ENCODE results near the gene TCEAL6. TPM values are rescaled to one million over a fixed set of nuclear protein-coding genes. Genes with fewer than 3 reads are reported as not detected.
"Not testable (repeated sequence)": the region's sequence is repeated elsewhere in the genome, so short reads cannot be mapped to it uniquely, and the experiment has no call there.

The TCEAL6 gene
- not detected for total RNA-seq

DNA sequence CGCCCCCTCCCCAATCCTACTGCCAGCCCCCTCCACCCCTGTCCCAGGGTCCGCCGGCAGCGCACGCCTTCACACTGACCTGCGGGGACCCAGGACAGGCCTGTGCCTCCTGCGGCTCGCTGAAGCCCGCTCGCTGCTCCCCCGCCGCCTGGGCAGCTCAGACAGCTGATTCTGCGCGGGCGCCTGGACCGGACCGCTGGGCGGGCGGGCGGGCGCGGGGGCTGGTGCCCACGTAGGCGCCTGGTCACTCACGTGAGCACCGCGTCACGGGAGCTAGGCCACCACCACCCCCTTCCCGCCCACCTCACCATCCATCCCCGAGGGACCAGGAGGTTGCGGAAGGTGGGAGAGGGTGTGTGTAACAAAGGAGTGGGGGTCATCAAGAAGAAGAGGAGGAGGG, at the start of gene TCEAL6:
TCEAL6 (minus strand) TSS at position 208 of the 400 bp plus-strand sequence.
- peaks cover 28% of the 10 kb centered on the region for H3K27me3 Mint-ChIP-seq (ENCODE audit: low read depth)
- not testable (repeated sequence) for ATAC-seq; H3K36me3 Mint-ChIP-seq (ENCODE audit: insufficient read depth); H3K4me3 Mint-ChIP-seq; H3K4me1 Mint-ChIP-seq (ENCODE audit: low read depth); H3K9me3 Mint-ChIP-seq; DNase-seq

DNA sequence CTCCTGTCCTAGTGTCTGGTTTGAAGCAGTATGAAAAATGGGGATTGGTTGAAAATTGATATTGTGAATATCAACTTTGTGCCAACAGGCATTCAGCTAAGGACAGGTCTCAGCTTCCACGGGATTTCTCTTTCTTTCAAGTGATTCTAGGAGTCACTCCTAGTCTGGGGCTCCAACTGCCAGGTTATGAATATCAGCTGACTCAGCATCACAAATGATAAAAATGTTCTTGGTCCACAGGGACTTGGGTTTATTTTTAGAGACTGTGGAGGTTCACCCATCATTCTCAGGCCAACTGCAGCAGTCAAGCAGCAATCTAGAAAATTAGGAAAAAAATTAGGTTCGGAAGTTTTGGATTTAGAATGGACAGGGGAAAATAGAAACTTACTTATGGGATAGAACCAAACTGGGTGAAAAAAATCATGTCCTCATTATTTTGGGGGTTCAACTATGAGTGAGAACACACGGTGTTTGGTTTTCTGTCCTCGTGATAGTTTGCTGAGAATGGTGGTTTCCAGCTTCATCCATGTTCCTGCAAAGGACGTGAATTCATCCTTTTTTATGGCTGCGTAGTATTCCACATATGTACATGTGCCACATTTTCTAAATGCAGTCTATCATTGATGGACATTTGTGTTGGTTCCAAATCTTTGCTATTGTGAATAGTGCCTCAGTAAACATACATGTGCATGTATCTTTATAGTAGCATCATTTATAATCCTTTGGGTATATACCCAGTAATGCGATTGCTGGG, 43.9 kb upstream of the TCEAL6 start:
- DNase-seq (no peak), ATAC-seq (no peak)
- H3K4me3 Mint-ChIP-seq = no peak overlapping the region
- no peaks in the 10 kb centered on the region for H3K4me1 Mint-ChIP-seq (ENCODE audit: low read depth)
- H3K27me3 Mint-ChIP-seq (ENCODE audit: low read depth) = no peaks in the 10 kb centered on the region
- H3K36me3 Mint-ChIP-seq (ENCODE audit: insufficient read depth) = no peaks in the 10 kb centered on the region
- peaks cover 6% of the 10 kb centered on the region for H3K9me3 Mint-ChIP-seq

DNA sequence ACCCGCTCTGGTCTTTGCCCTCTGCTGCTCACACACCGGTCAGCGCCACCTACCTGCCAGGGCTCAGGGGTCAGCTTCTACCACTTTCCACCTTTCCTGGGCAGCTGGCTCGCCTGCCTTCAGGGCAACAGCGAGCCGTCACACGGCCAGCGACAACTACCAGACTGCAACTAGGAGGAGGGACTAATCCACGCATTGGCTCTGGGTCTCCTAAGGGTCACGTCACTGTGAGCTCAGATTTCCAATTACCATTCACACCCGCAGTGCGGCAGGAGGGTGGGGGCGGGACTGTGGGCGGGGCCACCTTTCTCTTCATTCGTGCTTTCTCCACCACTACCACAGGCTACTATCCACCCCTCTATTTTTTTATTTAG, 13.5 kb upstream of the TCEAL6 start, which contains the start of gene BEX5:
BEX5 (minus strand) TSS at position 172 of the 374 bp plus-strand sequence. CDS start 1,712 bp downstream, outside the sequence.
- peaks cover 11% of the 10 kb centered on the region for H3K4me1 Mint-ChIP-seq (ENCODE audit: low read depth)
- DNase-seq = peak; percentile 43
- H3K9me3 Mint-ChIP-seq = no peaks in the 10 kb centered on the region
- H3K36me3 Mint-ChIP-seq (ENCODE audit: insufficient read depth) = no peaks in the 10 kb centered on the region
- H3K27me3 Mint-ChIP-seq (ENCODE audit: low read depth) = no peaks in the 10 kb centered on the region
- peak; percentile 93 to 97 for ATAC-seq
- H3K4me3 Mint-ChIP-seq = peak within 1 kb of the TSS; percentile 94

- H3K4me3 Mint-ChIP-seq = peak overlapping the region; percentile 94
- no peak for DNase-seq
Measured at GRCh38 chrX:102154900-102155805, 12.9 kb upstream of the TCEAL6 start.

GRCh38 chrX:102154218-102154860, 12.1 kb upstream of the TCEAL6 start:
- Mint-ChIP-seq H3K4me1 (ENCODE audit: low read depth) (peaks cover 11% of the 10 kb centered on the region), H3K9me3 (no peaks in the 10 kb centered on the region), H3K36me3 (ENCODE audit: insufficient read depth) (no peaks in the 10 kb centered on the region), H3K27me3 (ENCODE audit: low read depth) (no peaks in the 10 kb centered on the region), H3K4me3 (peak overlapping the region; percentile 94)
- ATAC-seq (no peak), DNase-seq (no peak)

More at GRCh38 chrX:102154900-102155805, 12.9 kb upstream of the TCEAL6 start:
- no peaks in the 10 kb centered on the region for H3K27me3 Mint-ChIP-seq (ENCODE audit: low read depth)
- no peaks in the 10 kb centered on the region for H3K36me3 Mint-ChIP-seq (ENCODE audit: insufficient read depth)
- H3K4me1 Mint-ChIP-seq (ENCODE audit: low read depth) = peaks cover 11% of the 10 kb centered on the region
- peak; percentile 42 to 45 for ATAC-seq
- H3K9me3 Mint-ChIP-seq = no peaks in the 10 kb centered on the region

- H3K36me3 Mint-ChIP-seq (ENCODE audit: insufficient read depth); ATAC-seq; H3K4me3 Mint-ChIP-seq; DNase-seq; H3K9me3 Mint-ChIP-seq; H3K4me1 Mint-ChIP-seq (ENCODE audit: low read depth): not testable (repeated sequence)
- H3K27me3 Mint-ChIP-seq (ENCODE audit: low read depth) = peaks cover 34% of the 10 kb centered on the region
Measured at GRCh38 chrX:102141631-102142030, 650 bp downstream of the TCEAL6 start.

DNA sequence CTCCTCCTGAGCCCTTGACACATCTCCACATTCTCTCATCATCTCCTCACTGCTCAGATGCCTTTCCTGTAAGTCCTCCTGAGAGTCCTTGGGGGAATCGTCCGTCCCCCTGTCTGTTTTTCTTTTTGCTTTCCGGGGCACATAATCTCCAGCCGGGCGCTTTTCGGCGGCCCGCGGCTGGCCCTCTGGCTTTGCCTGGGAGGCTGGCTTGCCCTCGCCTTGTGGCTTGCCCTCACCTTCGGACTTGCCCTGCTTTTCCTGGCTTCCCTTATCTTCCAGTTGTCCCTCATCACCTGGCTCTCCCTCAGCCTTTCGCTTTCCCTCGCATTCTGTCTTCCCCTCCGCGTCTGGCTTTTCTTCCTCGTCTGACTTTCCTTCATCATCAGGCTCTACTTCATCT, 1.4 kb downstream of the TCEAL6 start:
- H3K4me1 Mint-ChIP-seq (ENCODE audit: low read depth); H3K9me3 Mint-ChIP-seq; ATAC-seq; H3K4me3 Mint-ChIP-seq; H3K36me3 Mint-ChIP-seq (ENCODE audit: insufficient read depth); DNase-seq: not testable (repeated sequence)
- H3K27me3 Mint-ChIP-seq (ENCODE audit: low read depth) = peaks cover 34% of the 10 kb centered on the region

DNA sequence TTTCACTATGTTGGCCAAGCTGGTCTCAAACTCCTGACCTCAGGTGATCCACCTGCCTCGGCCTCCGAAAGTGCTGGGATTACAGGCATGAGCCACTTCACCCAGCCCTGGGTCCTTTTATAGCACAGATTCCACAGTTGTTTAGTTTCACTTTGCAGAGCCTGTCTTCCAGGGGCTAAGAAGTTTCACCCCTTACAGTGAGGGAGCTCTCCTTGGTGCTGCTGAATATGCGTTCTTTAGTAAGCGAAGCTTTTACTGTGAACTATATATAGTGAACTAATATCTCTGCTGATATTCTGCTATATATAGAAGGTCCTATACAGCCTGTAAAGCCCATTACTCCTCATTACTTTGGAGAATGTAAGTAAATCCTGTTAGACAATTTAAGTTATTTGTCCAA, 4.2 kb downstream of the TCEAL6 start:
- H3K36me3 Mint-ChIP-seq (ENCODE audit: insufficient read depth) = no peaks in the 10 kb centered on the region
- no peaks in the 10 kb centered on the region for H3K9me3 Mint-ChIP-seq
- H3K4me3 Mint-ChIP-seq = no peak overlapping the region
- H3K27me3 Mint-ChIP-seq (ENCODE audit: low read depth) = peaks cover 27% of the 10 kb centered on the region
- peaks cover 2% of the 10 kb centered on the region for H3K4me1 Mint-ChIP-seq (ENCODE audit: low read depth)
- no peak for ATAC-seq
- no peak for DNase-seq

DNA sequence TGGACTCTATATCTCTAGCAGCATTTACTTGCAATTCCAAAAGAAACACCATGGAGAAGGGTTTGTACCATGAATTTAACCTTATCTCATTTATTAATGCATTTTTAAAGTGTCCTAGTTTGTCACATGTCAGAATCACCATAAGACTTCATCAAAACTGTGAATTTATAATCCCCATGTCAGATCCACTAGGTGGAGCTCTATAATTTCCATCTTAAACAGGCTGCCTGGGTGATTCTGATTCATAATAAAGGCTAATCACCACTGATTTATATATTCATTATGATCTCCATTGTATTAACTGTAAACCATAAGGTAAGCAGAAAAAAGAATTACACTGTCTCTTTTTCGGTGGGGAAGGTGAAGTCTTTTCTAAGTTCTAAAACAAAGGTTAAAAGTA, 12.8 kb downstream of the TCEAL6 start:
- Mint-ChIP-seq H3K4me3 (no peak overlapping the region), H3K9me3 (no peaks in the 10 kb centered on the region), H3K36me3 (ENCODE audit: insufficient read depth) (no peaks in the 10 kb centered on the region), H3K27me3 (ENCODE audit: low read depth) (peaks cover 25% of the 10 kb centered on the region), H3K4me1 (ENCODE audit: low read depth) (peaks cover 8% of the 10 kb centered on the region)
- DNase-seq (no peak), ATAC-seq (no peak)

DNA sequence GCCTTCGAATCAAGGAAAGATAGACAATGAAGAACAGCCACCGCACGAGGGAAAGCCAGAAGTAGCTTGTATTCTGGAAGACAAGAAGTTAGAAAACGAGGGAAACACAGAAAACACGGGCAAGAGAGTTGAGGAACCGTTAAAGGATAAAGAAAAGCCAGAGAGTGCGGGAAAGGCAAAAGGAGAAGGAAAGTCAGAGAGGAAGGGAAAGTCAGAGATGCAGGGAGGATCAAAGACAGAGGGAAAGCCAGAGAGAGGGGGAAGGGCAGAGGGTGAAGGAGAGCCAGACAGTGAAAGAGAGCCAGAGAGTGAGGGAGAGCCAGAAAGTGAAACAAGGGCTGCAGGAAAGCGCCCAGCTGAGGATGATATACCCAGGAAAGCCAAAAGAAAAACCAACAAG, 15.4 kb downstream of the TCEAL6 start:
- H3K27me3 Mint-ChIP-seq (ENCODE audit: low read depth) = peaks cover 29% of the 10 kb centered on the region

GRCh38 chrX:102126080-102126818, 16.0 kb downstream of the TCEAL6 start:
- ATAC-seq; H3K4me1 Mint-ChIP-seq (ENCODE audit: low read depth); H3K36me3 Mint-ChIP-seq (ENCODE audit: insufficient read depth); DNase-seq; H3K9me3 Mint-ChIP-seq: not testable (repeated sequence)
- Mint-ChIP-seq H3K4me3 (peak overlapping the region; percentile 16), H3K27me3 (ENCODE audit: low read depth) (peaks cover 29% of the 10 kb centered on the region)

More for the DNA sequence above, 15.4 kb downstream of the TCEAL6 start:
- no peaks in the 10 kb centered on the region for H3K9me3 Mint-ChIP-seq
- H3K36me3 Mint-ChIP-seq (ENCODE audit: insufficient read depth) = no peaks in the 10 kb centered on the region
- no peak overlapping the region for H3K4me3 Mint-ChIP-seq
- H3K4me1 Mint-ChIP-seq (ENCODE audit: low read depth) = peaks cover 8% of the 10 kb centered on the region
- ATAC-seq (no peak), DNase-seq (no peak)

GRCh38 chrX:102125436-102125835, 16.8 kb downstream of the TCEAL6 start, which contains the start of gene TCEAL2:
TSS of gene TCEAL2 (plus strand) at chrX:102125679. CDS start at chrX:102126831, 1,152 bp downstream.
- not testable (repeated sequence) for H3K9me3 Mint-ChIP-seq; H3K4me1 Mint-ChIP-seq (ENCODE audit: low read depth); H3K36me3 Mint-ChIP-seq (ENCODE audit: insufficient read depth); DNase-seq
- ATAC-seq = peak; percentile 25 to 40
- H3K4me3 Mint-ChIP-seq = peak within 1 kb of the TSS; percentile 56
- peaks cover 27% of the 10 kb centered on the region for H3K27me3 Mint-ChIP-seq (ENCODE audit: low read depth)

DNA sequence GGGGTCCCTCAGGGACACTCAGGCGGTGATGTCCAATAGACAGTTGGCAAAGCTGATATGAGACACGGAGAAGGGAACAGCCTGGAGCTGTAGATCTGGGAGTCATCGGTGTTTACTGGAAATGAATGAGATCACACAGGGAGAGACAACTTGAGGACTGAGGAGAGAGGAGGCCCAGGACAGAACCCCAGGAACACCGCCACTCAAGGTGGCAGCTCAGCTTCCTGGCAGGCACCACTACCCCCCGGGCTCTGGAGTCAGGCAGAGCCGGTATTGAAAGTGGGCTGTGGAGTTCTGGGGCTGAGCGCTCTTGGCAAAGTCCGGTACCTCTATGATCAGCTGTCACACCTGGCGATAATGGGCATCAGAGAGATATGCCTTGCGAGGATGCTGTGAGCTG, 17.3 kb downstream of the TCEAL6 start:
- not testable (repeated sequence) for H3K9me3 Mint-ChIP-seq; DNase-seq; H3K4me1 Mint-ChIP-seq (ENCODE audit: low read depth); H3K36me3 Mint-ChIP-seq (ENCODE audit: insufficient read depth)
- peak in 1 of 2 donors; percentile 25 for ATAC-seq
- peak overlapping the region; percentile 56 for H3K4me3 Mint-ChIP-seq
- H3K27me3 Mint-ChIP-seq (ENCODE audit: low read depth) = peaks cover 27% of the 10 kb centered on the region

Measured in activated T-cell treated with anti-CD3 and anti-CD28 coated beads, Interleukin-2, amount 50 U/mL, for 4 hours (primary cell).